H1 (cell line): Measurements from ENCODE around the gene PRDM2. TPM values are rescaled to one million over a fixed set of nuclear protein-coding genes. Genes with fewer than 3 reads are reported as not detected.

ENCODE experiments used
- CTCF ChIA-PET: fragments of 300-600 bp; sonication (Branson Sonifier 250); formaldehyde crosslinking; loops from one replicate; lab custom pipeline; 2021; ENCODE audit not compliant: partially characterized antibody; lab: Charles Lee
- POLR2A ChIA-PET: fragments of 300-600 bp; sonication (Branson Sonifier 250); formaldehyde crosslinking; loops from one replicate; lab custom pipeline; 2021; ENCODE audit warnings: inconsistent platforms; ENCODE audit not compliant: partially characterized antibody; lab: Charles Lee
- DNase-seq, 2 experiments: peaks; one replicate each; pipeline versions ENCODE4 v3.0.0 to v3.0.0-alpha.2; 2010 to 2022; ENCODE audit warnings: low spot score in 2 of 2, low read depth in 1 of 2, mixed read lengths in 1 of 2
- FAIRE-seq: peaks from 2 replicates; lab custom pipeline; 2011; peaks lifted over from hg19 to GRCh38; lab: Jason Lieb, UNC
- H2AFZ ChIP-seq: 2 replicates; pipeline ENCODE4 v1.8.1; 2012; ENCODE audit warnings: low read length, inconsistent platforms
- H2AK5ac ChIP-seq: 2 replicates; pipeline ENCODE4 v1.6.1; 2013; ENCODE audit warnings: low read depth, low read length
- H2BK120ac ChIP-seq: replicated peaks from 2 replicates; pipeline ENCODE3; 2013; ENCODE audit warnings: low read depth, low read length, inconsistent platforms
- H2BK12ac ChIP-seq: 2 replicates; pipeline ENCODE4 v1.6.1; 2013; ENCODE audit warnings: low read depth, low read length
- H2BK15ac ChIP-seq: 2 replicates; pipeline ENCODE4 v1.6.1; 2013; ENCODE audit warnings: low read length
- H2BK20ac ChIP-seq: 2 replicates; pipeline ENCODE4 v1.6.1; 2013; ENCODE audit warnings: low read length
- H2BK5ac ChIP-seq: 2 replicates; pipeline ENCODE4 v1.6.1; 2013; ENCODE audit warnings: low read depth, low read length
- H3K14ac ChIP-seq: 2 replicates; pipeline ENCODE4 v1.6.1; 2013; ENCODE audit warnings: inconsistent platforms; ENCODE audit not compliant: insufficient read length
- H3K18ac ChIP-seq: 2 replicates; pipeline ENCODE4 v1.6.1; 2013; ENCODE audit warnings: low read length; ENCODE audit errors: extremely low read depth
- H3K23ac ChIP-seq: 2 replicates; pipeline ENCODE4 v1.6.1; 2013; ENCODE audit warnings: inconsistent platforms; ENCODE audit not compliant: insufficient read length
- H3K23me2 ChIP-seq: 2 replicates; pipeline ENCODE4 v1.6.1; 2013; ENCODE audit warnings: low read depth, low read length
- H3K27ac ChIP-seq: 2 replicates; pipeline ENCODE4 v1.6.1; 2011; ENCODE audit warnings: low read depth, low read length, inconsistent platforms
- H3K27me3 ChIP-seq, 4 experiments: replicated peaks in 1 of 4; 1 replicate in 1 of 4; 2 replicates in 3 of 4; pipeline versions ENCODE4 v1.6.1 to v1.8.1; 2011 to 2013; ENCODE audit warnings: low read length in 3 of 4, mild to moderate bottlenecking in 3 of 4, inconsistent platforms in 2 of 4, mixed read lengths in 2 of 4, moderate library complexity in 1 of 4; ENCODE audit not compliant: control insufficient read depth in 3 of 4, insufficient read depth in 3 of 4; ENCODE audit errors: extremely low read depth in 1 of 4
- H3K36me3 ChIP-seq, 4 experiments: 2 replicates each; pipeline versions ENCODE4 v1.6.1 to v1.8.1; 2011 to 2013; ENCODE audit warnings: mild to moderate bottlenecking in 4 of 4, low read length in 3 of 4, moderate library complexity in 2 of 4, control low read depth in 1 of 4, inconsistent platforms in 1 of 4; ENCODE audit not compliant: insufficient read depth in 4 of 4, control insufficient read depth in 2 of 4
- H3K4ac ChIP-seq: replicated peaks from 2 replicates; pipeline ENCODE3; 2013; ENCODE audit warnings: low read length, low read depth, mixed read lengths, inconsistent platforms; ENCODE audit not compliant: insufficient read length
- H3K4me1 ChIP-seq, 4 experiments: replicated peaks in 1 of 4; 1 replicate in 1 of 4; 2 replicates in 3 of 4; pipeline versions ENCODE4 v1.6.1 to v1.8.1; 2011 to 2013; ENCODE audit warnings: low read length in 3 of 4, inconsistent platforms in 2 of 4, mixed read lengths in 1 of 4; ENCODE audit not compliant: insufficient read depth in 4 of 4, control insufficient read depth in 3 of 4
- H3K4me2 ChIP-seq, 2 experiments: 2 replicates each; pipeline versions ENCODE4 v1.6.1 to v1.8.1; 2011 to 2013; ENCODE audit warnings: low read depth in 2 of 2, low read length in 2 of 2, control low read depth in 1 of 2, inconsistent platforms in 1 of 2, mild to moderate bottlenecking in 1 of 2; ENCODE audit not compliant: insufficient read depth in 1 of 2
- H3K4me3 ChIP-seq, 4 experiments: fragments of 200-600, 300-600 bp in 1 of 4; sonication (generic), shearing (Covaris generic), sonication (Bioruptor Twin) in 1 of 4; 2 replicates each; pipeline versions ENCODE4 v1.5.1 to v1.8.1; 2011 to 2016; ENCODE audit warnings: low read length in 4 of 4, low read depth in 3 of 4, control low read depth in 2 of 4, inconsistent platforms in 2 of 4, mild to moderate bottlenecking in 2 of 4, mixed read lengths in 1 of 4, moderate library complexity in 1 of 4; ENCODE audit not compliant: insufficient read depth in 2 of 4; ENCODE audit errors: extremely low read depth in 1 of 4
- H3K56ac ChIP-seq: replicated peaks from 2 replicates; pipeline ENCODE3; 2013; ENCODE audit warnings: low read depth, mild to moderate bottlenecking, mixed read lengths, low read length, inconsistent platforms; ENCODE audit not compliant: insufficient read length
- H3K79me1 ChIP-seq: 2 replicates; pipeline ENCODE4 v1.6.1; 2013; ENCODE audit warnings: low read depth, low read length, control low read depth
- H3K79me2 ChIP-seq, 2 experiments: 2 replicates each; pipeline versions ENCODE4 v1.6.1 to v1.8.1; 2012 to 2013; ENCODE audit warnings: low read length in 2 of 2, mild to moderate bottlenecking in 2 of 2, inconsistent platforms in 1 of 2; ENCODE audit not compliant: insufficient read depth in 2 of 2, control insufficient read depth in 1 of 2
- H3K9ac ChIP-seq, 4 experiments: replicated peaks in 1 of 4; 1 replicate in 1 of 4; 2 replicates in 3 of 4; pipeline versions ENCODE4 v1.6.1 to v1.8.1; 2011 to 2013; ENCODE audit warnings: low read depth in 3 of 4, low read length in 3 of 4, control low read depth in 2 of 4, mild to moderate bottlenecking in 2 of 4, moderate library complexity in 2 of 4, inconsistent platforms in 1 of 4; ENCODE audit errors: extremely low read depth in 1 of 4
- H3K9me3 ChIP-seq, 2 experiments: 2 replicates each; pipeline versions ENCODE4 v1.6.1 to v1.8.1; 2012 to 2013; ENCODE audit warnings: mild to moderate bottlenecking in 2 of 2, moderate library complexity in 2 of 2, control low read depth in 1 of 2, inconsistent platforms in 1 of 2, low read depth in 1 of 2, low read length in 1 of 2, mixed read lengths in 1 of 2; ENCODE audit not compliant: insufficient read depth in 2 of 2
- H4K20me1 ChIP-seq, 2 experiments: replicated peaks in 1 of 2; 2 replicates each; pipeline versions ENCODE3 to v1.8.1; 2011 to 2013; ENCODE audit warnings: inconsistent platforms in 2 of 2, low read length in 2 of 2, mild to moderate bottlenecking in 1 of 2; ENCODE audit not compliant: insufficient read depth in 2 of 2, control insufficient read depth in 1 of 2
- H4K5ac ChIP-seq: 2 replicates; pipeline ENCODE4 v1.6.1; 2013; ENCODE audit warnings: low read length, low read depth, mixed read lengths, inconsistent platforms; ENCODE audit not compliant: insufficient read length
- H4K8ac ChIP-seq: 2 replicates; pipeline ENCODE4 v1.8.0; 2013; ENCODE audit warnings: mild to moderate bottlenecking, moderate library complexity, low read length, inconsistent platforms; ENCODE audit not compliant: insufficient read depth; ENCODE audit errors: extremely low read depth
- H4K91ac ChIP-seq: replicated peaks from 2 replicates; pipeline ENCODE3; 2013; ENCODE audit warnings: low read length, mixed read lengths, inconsistent platforms; ENCODE audit not compliant: insufficient read length
- NANOG ChIP-seq: IDR thresholded peaks from 2 replicates; pipeline ENCODE4 v1.6.1; 2011; ENCODE audit warnings: low read length, low read depth, mild to moderate bottlenecking, inconsistent platforms; ENCODE audit not compliant: insufficient read depth, poor library complexity, severe bottlenecking
- WGBS, 2 experiments: shearing (Covaris generic) in 1 of 2; methylation state at CpG; one replicate each; pipeline versions ENCODE4 v1.1.6 to v1.1.7; 2013 to 2015; ENCODE audit warnings: low lambda C conversion rate in 2 of 2, mixed read lengths in 2 of 2, inconsistent platforms in 1 of 2, low coverage in 1 of 2, missing lambda C conversion rate in 1 of 2; ENCODE audit not compliant: insufficient replicate concordance in 2 of 2, insufficient coverage in 1 of 2, insufficient read length in 1 of 2; ENCODE audit errors: extremely low coverage in 1 of 2, missing lambda C conversion rate in 1 of 2; 5-methylcytosine and 5-hydroxymethylcytosine counted together
- polyA plus RNA-seq, 7 experiments: library from polyadenylated mRNA; depleted of rRNA in 3 of 7; stranded (reverse) in 5 of 7; unstranded in 2 of 7; fragments of >200 nt in 5 of 7; fragments of 200-250 nt in 2 of 7; gene quantifications; 1 replicate in 5 of 7; 2 replicates in 1 of 7; 4 replicates in 1 of 7; pipeline versions ENCODE4 v1.2.1 to v1.2.3, GENCODE V29; 2011 to 2013; ENCODE audit warnings: missing spikeins in 2 of 7, mixed read lengths in 2 of 7
- total RNA-seq: library from RNA; stranded (reverse); fragmentation: NEBNext Ultra II Directional; extraction: Animal tissue kit (Norgen Biotek cat#: 25700); gene quantifications from 2 replicates; pipeline ENCODE4 v1.2.1, GENCODE V29; 2021
- TF ChIP-seq, protein P1 (sequence below): IDR thresholded peaks from 2 replicates; pipeline ENCODE4 v1.6.1; 2012; ENCODE audit warnings: low read length, inconsistent platforms

Gene PRDM2
- total and polyA plus RNA-seq, 2 of the 8 experiments (the other 6 are each of a cell fraction or from before 2014, with no cell fraction given): 5.8 to 21.2 TPM

DNA sequence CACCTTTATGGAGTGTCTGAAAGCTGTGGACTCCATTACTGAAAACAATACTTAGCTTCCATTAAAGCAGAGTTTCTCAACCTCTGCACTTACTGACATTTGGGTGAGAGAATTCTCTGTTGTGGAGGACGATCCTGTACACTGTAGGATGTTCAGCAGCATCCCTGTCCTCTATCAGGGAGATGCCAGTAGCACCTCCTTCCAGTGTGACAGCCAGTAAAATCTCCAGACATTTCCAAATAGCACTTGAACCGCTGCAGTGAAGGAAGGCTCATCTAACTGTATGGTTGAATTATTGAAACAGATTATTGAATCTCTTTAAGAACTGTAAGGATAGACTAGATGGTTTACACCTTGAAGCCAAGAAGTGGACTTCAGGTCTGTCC is 3.1 kb downstream of the PRDM2 start:
- DNase-seq (no peak), FAIRE-seq (no peak)
- Histone ChIP-seq H4K8ac (no peak overlapping the region), H3K4me2 (no peak overlapping the region), H2AK5ac (no peak overlapping the region), H3K79me2 (peaks cover 0 to 40% of the 10 kb centered on the region in 2 experiments; a peak in 2 of 4 replicates), H3K79me1 (no peaks in the 10 kb centered on the region), H3K14ac (no peak overlapping the region), H3K9ac (no peak overlapping the region), H3K23ac (no peak overlapping the region), H3K23me2 (peaks cover 4% of the 10 kb centered on the region), H2BK12ac (no peak overlapping the region), H3K4me1 (peaks cover 0 to 7% (median 2%) of the 10 kb centered on the region in 4 experiments; a peak in 3 of 7 replicates), H2BK20ac (no peak overlapping the region), H3K36me3 (no peaks in the 10 kb centered on the region), H4K20me1 (peaks cover 2 to 3% of the 10 kb centered on the region in 2 experiments), H2BK15ac (no peak overlapping the region), H3K27me3 (peaks cover 1 to 18% (median 14%) of the 10 kb centered on the region in 4 experiments), H3K27ac (no peak overlapping the region), H3K4ac (no peak overlapping the region), H4K5ac (no peak overlapping the region), H3K56ac (no peak overlapping the region), H2AFZ (no peak overlapping the region), H4K91ac (no peak overlapping the region), H3K18ac (no peak overlapping the region), H2BK5ac (no peak overlapping the region), H3K9me3 (peaks cover under 1 to 4% of the 10 kb centered on the region in 2 experiments; a peak in 1 of 4 replicates), H2BK120ac (no peak overlapping the region), H3K4me3 (no peak overlapping the region)
- 90% methylated on average over 2 of the region's 2 CpGs; no CpG with 5 or more reads in 1 of the 2 experiments for WGBS, 2 experiments
- POLR2A ChIA-PET: no interaction called here
- CTCF ChIA-PET: interaction anchor here (1.0 to 1.1 kb wide), 2 partner anchors 10 to 111 kb away, joined by 3 to 5 read pairs; no protein-coding TSS in a partner anchor
- TF ChIP-seq, protein P1, sequence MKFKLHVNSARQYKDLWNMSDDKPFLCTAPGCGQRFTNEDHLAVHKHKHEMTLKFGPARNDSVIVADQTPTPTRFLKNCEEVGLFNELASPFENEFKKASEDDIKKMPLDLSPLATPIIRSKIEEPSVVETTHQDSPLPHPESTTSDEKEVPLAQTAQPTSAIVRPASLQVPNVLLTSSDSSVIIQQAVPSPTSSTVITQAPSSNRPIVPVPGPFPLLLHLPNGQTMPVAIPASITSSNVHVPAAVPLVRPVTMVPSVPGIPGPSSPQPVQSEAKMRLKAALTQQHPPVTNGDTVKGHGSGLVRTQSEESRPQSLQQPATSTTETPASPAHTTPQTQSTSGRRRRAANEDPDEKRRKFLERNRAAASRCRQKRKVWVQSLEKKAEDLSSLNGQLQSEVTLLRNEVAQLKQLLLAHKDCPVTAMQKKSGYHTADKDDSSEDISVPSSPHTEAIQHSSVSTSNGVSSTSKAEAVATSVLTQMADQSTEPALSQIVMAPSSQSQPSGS: no peak
- TF ChIP-seq NANOG: no peak
